HG02678 (cell line): ENCODE results near the gene PHLPP1.
"Not testable (repeated sequence)": the region's sequence is repeated elsewhere in the genome, so short reads cannot be mapped to it uniquely, and the experiment has no call there.

Experiments used
- ATAC-seq: cut with Tn5 transposase; IDR thresholded peaks from one replicate; pipeline ENCODE4 v1.9.1; 2021; ENCODE audit warnings: mild to moderate bottlenecking, moderate library complexity; ENCODE audit not compliant: unreplicated experiment

Gene PHLPP1

GRCh38 chr18:62807396-62807795, 92.1 kb downstream of the PHLPP1 start:
- no peak for ATAC-seq

GRCh38 chr18:62808123-62808522, 92.8 kb downstream of the PHLPP1 start:
- no peak for ATAC-seq

- ATAC-seq: not testable (repeated sequence)
Measured at GRCh38 chr18:62809445-62809844, 94.1 kb downstream of the PHLPP1 start.

GRCh38 chr18:62809900-62810299, 94.6 kb downstream of the PHLPP1 start:
- ATAC-seq: no peak

- ATAC-seq: no peak
Measured at GRCh38 chr18:62810682-62811081, 95.3 kb downstream of the PHLPP1 start.

- no peak for ATAC-seq
Measured at GRCh38 chr18:62811674-62812073, 96.3 kb downstream of the PHLPP1 start.

GRCh38 chr18:62812242-62812641, 96.9 kb downstream of the PHLPP1 start:
- no peak for ATAC-seq

GRCh38 chr18:62812876-62813275, 97.5 kb downstream of the PHLPP1 start:
- no peak for ATAC-seq

GRCh38 chr18:62814132-62814759, 98.9 kb downstream of the PHLPP1 start:
- ATAC-seq: no peak

- ATAC-seq: no peak
Measured at GRCh38 chr18:62825382-62825781, 110.0 kb downstream of the PHLPP1 start.

- ATAC-seq: no peak
Measured at GRCh38 chr18:62827397-62827796, 112.1 kb downstream of the PHLPP1 start.

GRCh38 chr18:62828091-62828640, 112.8 kb downstream of the PHLPP1 start:
- no peak for ATAC-seq

GRCh38 chr18:62828852-62829251, 113.5 kb downstream of the PHLPP1 start:
- no peak for ATAC-seq

GRCh38 chr18:62829936-62830335, 114.6 kb downstream of the PHLPP1 start:
- no peak for ATAC-seq

GRCh38 chr18:62832282-62832681, 116.9 kb downstream of the PHLPP1 start:
- no peak for ATAC-seq

- no peak for ATAC-seq
Measured at GRCh38 chr18:62833494-62833893, 118.2 kb downstream of the PHLPP1 start.

GRCh38 chr18:62834715-62835114, 119.4 kb downstream of the PHLPP1 start:
- no peak for ATAC-seq

- ATAC-seq: no peak
Measured at GRCh38 chr18:62837011-62837410, 121.7 kb downstream of the PHLPP1 start.

- ATAC-seq: peak; percentile 84
Measured at GRCh38 chr18:62838475-62839098, 123.2 kb downstream of the PHLPP1 start.

- no peak for ATAC-seq
Measured at GRCh38 chr18:62839874-62840713, 124.8 kb downstream of the PHLPP1 start.

GRCh38 chr18:62841405-62841804, 126.1 kb downstream of the PHLPP1 start:
- no peak for ATAC-seq

GRCh38 chr18:62842898-62843297, 127.6 kb downstream of the PHLPP1 start:
- ATAC-seq: no peak
